ENCODE data around the gene RBMS1. TPM values are rescaled to one million over a fixed set of nuclear protein-coding genes. Genes with fewer than 3 reads are reported as not detected.
A peak's percentile ranks its signal among the peaks of the same experiment; 100 is the strongest.

Gene RBMS1
- total RNA-seq, 3 donors from 2014 or later: 81.3 to 96.2 (median 92.1) TPM

DNA sequence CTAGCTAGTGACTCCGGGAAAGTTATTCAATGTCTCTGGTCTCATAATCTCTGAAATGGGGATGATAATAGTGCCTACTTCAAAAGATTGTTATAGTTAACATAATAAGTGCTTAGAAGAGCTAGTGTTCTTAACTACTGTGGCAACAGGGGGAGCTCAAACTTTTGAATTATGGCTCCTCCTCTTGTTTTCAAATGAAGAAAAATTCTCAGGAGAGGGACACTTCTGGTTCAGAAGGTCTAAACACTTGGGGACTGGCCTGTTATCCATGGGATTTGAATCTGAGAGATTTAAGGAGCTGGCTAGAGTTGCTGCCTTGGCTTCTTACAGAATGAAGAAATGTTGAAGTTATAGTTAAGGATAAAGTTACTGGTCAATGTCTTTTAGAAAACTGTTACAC, 201.4 kb downstream of the RBMS1 start:
- no peak for TF ChIP-seq POLR2A (IDR thresholded peaks at IDR 0.05)
- intact Hi-C loops (cut with DNase I; ENCODE audit: low total_unique reads): no loop called here
- Histone ChIP-seq H3K36me3 (no peaks in the 10 kb centered on the region), H3K27me3 (no peaks in the 10 kb centered on the region), H3K27ac (peak overlapping the region; percentile 43 to 72), H3K4me3 (no peak overlapping the region), H3K4me1 (no peaks in the 10 kb centered on the region), H3K9me3 (no peaks in the 10 kb centered on the region)
- no peak for DNase-seq (ENCODE audit: low spot score in 2 of 2)

GRCh38 chr2:160291382-160291781, 202.2 kb downstream of the RBMS1 start:
- TF ChIP-seq CTCF (IDR thresholded peaks at IDR 0.05) (no peak), POLR2A (IDR thresholded peaks at IDR 0.05) (no peak)
- Histone ChIP-seq H3K36me3 (no peaks in the 10 kb centered on the region), H3K27me3 (no peaks in the 10 kb centered on the region), H3K4me1 (no peaks in the 10 kb centered on the region), H3K4me3 (no peak overlapping the region), H3K27ac (peak overlapping the region in 1 of 2 donors; percentile 36), H3K9me3 (no peaks in the 10 kb centered on the region)
- intact Hi-C loops (cut with DNase I; ENCODE audit: low total_unique reads): no loop called here
- no peak for DNase-seq (ENCODE audit: low spot score in 2 of 2)

GRCh38 chr2:160290598-160290997, 203.0 kb downstream of the RBMS1 start:
- H3K27ac ChIP-seq: peak overlapping the region; percentile 35 to 36

GRCh38 chr2:160289831-160290230, 203.8 kb downstream of the RBMS1 start:
- DNase-seq (ENCODE audit: low spot score in 2 of 2): no peak
- no peak for TF ChIP-seq POLR2AphosphoS5 (IDR thresholded peaks at IDR 0.05)
- no peak for TF ChIP-seq CTCF (IDR thresholded peaks at IDR 0.05)
- TF ChIP-seq POLR2A (IDR thresholded peaks at IDR 0.05): no peak
- Histone ChIP-seq H3K27ac (peak overlapping the region; percentile 8 to 35), H3K27me3 (no peaks in the 10 kb centered on the region), H3K4me1 (no peaks in the 10 kb centered on the region), H3K4me3 (no peak overlapping the region), H3K36me3 (no peaks in the 10 kb centered on the region), H3K9me3 (no peaks in the 10 kb centered on the region)
- intact Hi-C loops (cut with DNase I; ENCODE audit: low total_unique reads): no loop called here

More at GRCh38 chr2:160290598-160290997, 203.0 kb downstream of the RBMS1 start:
- DNase-seq (ENCODE audit: low spot score in 2 of 2): no peak
- no peak overlapping the region for H3K4me3 ChIP-seq
- no peaks in the 10 kb centered on the region for H3K36me3 ChIP-seq
- intact Hi-C loops (cut with DNase I; ENCODE audit: low total_unique reads): no loop called here
- no peaks in the 10 kb centered on the region for H3K9me3 ChIP-seq
- H3K4me1 ChIP-seq: no peaks in the 10 kb centered on the region
- TF ChIP-seq POLR2AphosphoS5 (IDR thresholded peaks at IDR 0.05) (no peak), CTCF (IDR thresholded peaks at IDR 0.05) (no peak), POLR2A (IDR thresholded peaks at IDR 0.05) (no peak)
- H3K27me3 ChIP-seq: no peaks in the 10 kb centered on the region

- Histone ChIP-seq H3K27ac (peak overlapping the region; percentile 8 to 35), H3K9me3 (no peaks in the 10 kb centered on the region), H3K36me3 (no peaks in the 10 kb centered on the region), H3K4me3 (no peak overlapping the region), H3K27me3 (no peaks in the 10 kb centered on the region), H3K4me1 (no peaks in the 10 kb centered on the region)
- intact Hi-C loops (cut with DNase I; ENCODE audit: low total_unique reads): no loop called here
- TF ChIP-seq CTCF (IDR thresholded peaks at IDR 0.05) (no peak), POLR2A (IDR thresholded peaks at IDR 0.05) (no peak), POLR2AphosphoS5 (IDR thresholded peaks at IDR 0.05) (no peak)
- no peak for DNase-seq (ENCODE audit: low spot score in 2 of 2)
These were observed 204.5 kb downstream of the RBMS1 start for GRCh38 chr2:160289126-160289525.

DNA sequence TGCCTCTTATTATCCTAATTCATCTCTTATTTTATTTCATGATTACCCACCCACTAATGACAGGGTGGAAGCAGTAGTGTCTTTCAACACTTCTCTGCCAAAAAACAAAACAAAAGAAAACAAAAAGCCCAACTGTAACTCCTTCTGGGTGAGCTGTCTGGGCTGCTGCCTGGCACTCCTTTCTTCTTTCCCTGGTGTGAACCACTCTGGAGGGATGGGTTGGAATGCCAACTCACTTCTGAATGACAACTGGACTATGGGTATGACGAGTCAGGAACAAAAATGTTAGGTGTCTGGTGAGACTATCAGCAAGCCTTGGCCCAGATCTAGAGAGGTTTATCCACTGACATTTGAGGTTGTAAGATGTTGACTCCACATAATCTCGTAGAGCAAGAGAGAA, 205.3 kb downstream of the RBMS1 start:
- Histone ChIP-seq H3K36me3 (no peaks in the 10 kb centered on the region), H3K4me3 (no peak overlapping the region), H3K27me3 (no peaks in the 10 kb centered on the region), H3K27ac (peak overlapping the region; percentile 26 to 35), H3K9me3 (no peaks in the 10 kb centered on the region), H3K4me1 (no peaks in the 10 kb centered on the region)
- DNase-seq (ENCODE audit: low spot score in 2 of 2): no peak
- no peak for TF ChIP-seq CTCF (IDR thresholded peaks at IDR 0.05)
- TF ChIP-seq POLR2AphosphoS5 (IDR thresholded peaks at IDR 0.05): no peak
- intact Hi-C loops (cut with DNase I; ENCODE audit: low total_unique reads): no loop called here

Measured in breast epithelium (tissue), 4 donors.